GM18858 (cell line): Measurements from ENCODE around the gene DDX39B.
"Not testable (repeated sequence)": the region's sequence is repeated elsewhere in the genome, so short reads cannot be mapped to it uniquely, and the experiment has no call there.

Experiments used
- ATAC-seq: cut with Tn5 transposase; IDR thresholded peaks from one replicate; pipeline ENCODE4 v1.9.1; 2021; ENCODE audit not compliant: unreplicated experiment

Gene DDX39B

DNA sequence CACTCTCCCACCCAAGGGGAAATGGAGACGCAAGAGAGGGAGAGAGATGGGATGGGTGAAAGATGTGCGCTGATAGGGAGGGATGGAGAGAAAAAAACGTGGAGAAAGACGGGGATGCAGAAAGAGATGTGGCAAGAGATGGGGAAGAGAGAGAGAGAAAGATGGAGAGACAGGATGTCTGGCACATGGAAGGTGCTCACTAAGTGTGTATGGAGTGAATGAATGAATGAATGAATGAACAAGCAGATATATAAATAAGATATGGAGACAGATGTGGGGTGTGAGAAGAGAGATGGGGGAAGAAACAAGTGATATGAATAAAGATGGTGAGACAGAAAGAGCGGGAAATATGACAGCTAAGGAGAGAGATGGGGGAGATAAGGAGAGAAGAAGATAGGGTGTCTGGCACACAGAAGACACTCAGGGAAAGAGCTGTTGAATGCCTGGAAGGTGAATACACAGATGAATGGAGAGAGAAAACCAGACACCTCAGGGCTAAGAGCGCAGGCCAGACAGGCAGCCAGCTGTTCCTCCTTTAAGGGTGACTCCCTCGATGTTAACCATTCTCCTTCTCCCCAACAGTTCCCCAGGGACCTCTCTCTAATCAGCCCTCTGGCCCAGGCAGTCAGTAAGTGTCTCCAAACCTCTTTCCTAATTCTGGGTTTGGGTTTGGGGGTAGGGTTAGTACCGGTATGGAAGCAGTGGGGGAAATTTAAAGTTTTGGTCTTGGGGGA, 34.3 kb upstream of the DDX39B start:
- no peak for ATAC-seq

DNA sequence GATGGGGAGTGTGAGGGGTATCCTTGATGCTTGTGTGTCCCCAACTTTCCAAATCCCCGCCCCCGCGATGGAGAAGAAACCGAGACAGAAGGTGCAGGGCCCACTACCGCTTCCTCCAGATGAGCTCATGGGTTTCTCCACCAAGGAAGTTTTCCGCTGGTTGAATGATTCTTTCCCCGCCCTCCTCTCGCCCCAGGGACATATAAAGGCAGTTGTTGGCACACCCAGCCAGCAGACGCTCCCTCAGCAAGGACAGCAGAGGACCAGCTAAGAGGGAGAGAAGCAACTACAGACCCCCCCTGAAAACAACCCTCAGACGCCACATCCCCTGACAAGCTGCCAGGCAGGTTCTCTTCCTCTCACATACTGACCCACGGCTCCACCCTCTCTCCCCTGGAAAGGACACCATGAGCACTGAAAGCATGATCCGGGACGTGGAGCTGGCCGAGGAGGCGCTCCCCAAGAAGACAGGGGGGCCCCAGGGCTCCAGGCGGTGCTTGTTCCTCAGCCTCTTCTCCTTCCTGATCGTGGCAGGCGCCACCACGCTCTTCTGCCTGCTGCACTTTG, 33.6 kb upstream of the DDX39B start, which contains the start of gene TNF:
Gene TNF (plus strand): TSS at position 231 of the 567 bp plus-strand sequence. CDS start 177 bp downstream, at position 408.
- no peak for ATAC-seq

GRCh38 chr6:31574106-31575061, 32.6 kb upstream of the DDX39B start:
- no peak for ATAC-seq

DNA sequence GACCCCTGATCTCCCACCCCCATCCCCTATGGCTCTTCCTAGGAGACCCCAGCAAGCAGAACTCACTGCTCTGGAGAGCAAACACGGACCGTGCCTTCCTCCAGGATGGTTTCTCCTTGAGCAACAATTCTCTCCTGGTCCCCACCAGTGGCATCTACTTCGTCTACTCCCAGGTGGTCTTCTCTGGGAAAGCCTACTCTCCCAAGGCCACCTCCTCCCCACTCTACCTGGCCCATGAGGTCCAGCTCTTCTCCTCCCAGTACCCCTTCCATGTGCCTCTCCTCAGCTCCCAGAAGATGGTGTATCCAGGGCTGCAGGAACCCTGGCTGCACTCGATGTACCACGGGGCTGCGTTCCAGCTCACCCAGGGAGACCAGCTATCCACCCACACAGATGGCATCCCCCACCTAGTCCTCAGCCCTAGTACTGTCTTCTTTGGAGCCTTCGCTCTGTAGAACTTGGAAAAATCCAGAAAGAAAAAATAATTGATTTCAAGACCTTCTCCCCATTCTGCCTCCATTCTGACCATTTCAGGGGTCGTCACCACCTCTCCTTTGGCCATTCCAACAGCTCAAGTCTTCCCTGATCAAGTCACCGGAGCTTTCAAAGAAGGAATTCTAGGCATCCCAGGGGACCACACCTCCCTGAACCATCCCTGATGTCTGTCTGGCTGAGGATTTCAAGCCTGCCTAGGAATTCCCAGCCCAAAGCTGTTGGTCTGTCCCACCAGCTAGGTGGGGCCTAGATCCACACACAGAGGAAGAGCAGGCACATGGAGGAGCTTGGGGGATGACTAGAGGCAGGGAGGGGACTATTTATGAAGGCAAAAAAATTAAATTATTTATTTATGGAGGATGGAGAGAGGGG, 31.7 kb upstream of the DDX39B start:
- ATAC-seq = no peak

DNA sequence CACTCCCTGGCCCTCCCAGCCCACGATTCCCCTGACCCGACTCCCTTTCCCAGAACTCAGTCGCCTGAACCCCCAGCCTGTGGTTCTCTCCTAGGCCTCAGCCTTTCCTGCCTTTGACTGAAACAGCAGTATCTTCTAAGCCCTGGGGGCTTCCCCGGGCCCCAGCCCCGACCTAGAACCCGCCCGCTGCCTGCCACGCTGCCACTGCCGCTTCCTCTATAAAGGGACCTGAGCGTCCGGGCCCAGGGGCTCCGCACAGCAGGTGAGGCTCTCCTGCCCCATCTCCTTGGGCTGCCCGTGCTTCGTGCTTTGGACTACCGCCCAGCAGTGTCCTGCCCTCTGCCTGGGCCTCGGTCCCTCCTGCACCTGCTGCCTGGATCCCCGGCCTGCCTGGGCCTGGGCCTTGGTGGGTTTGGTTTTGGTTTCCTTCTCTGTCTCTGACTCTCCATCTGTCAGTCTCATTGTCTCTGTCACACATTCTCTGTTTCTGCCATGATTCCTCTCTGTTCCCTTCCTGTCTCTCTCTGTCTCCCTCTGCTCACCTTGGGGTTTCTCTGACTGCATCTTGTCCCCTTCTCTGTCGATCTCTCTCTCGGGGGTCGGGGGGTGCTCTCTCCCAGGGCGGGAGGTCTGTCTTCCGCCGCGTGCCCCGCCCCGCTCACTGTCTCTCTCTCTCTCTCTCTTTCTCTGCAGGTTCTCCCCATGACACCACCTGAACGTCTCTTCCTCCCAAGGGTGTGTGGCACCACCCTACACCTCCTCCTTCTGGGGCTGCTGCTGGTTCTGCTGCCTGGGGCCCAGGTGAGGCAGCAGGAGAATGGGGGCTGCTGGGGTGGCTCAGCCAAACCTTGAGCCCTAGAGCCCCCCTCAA, 30.5 kb upstream of the DDX39B start, which contains the start of gene LTA:
Gene LTA (plus strand): TSS at position 249 of the 871 bp plus-strand sequence. CDS start 454 bp downstream, at position 703.
- no peak for ATAC-seq

- ATAC-seq = no peak
Measured at GRCh38 chr6:31569861-31570536, 28.2 kb upstream of the DDX39B start.

GRCh38 chr6:31568537-31568961, 26.7 kb upstream of the DDX39B start:
- peak; percentile 51 for ATAC-seq

DNA sequence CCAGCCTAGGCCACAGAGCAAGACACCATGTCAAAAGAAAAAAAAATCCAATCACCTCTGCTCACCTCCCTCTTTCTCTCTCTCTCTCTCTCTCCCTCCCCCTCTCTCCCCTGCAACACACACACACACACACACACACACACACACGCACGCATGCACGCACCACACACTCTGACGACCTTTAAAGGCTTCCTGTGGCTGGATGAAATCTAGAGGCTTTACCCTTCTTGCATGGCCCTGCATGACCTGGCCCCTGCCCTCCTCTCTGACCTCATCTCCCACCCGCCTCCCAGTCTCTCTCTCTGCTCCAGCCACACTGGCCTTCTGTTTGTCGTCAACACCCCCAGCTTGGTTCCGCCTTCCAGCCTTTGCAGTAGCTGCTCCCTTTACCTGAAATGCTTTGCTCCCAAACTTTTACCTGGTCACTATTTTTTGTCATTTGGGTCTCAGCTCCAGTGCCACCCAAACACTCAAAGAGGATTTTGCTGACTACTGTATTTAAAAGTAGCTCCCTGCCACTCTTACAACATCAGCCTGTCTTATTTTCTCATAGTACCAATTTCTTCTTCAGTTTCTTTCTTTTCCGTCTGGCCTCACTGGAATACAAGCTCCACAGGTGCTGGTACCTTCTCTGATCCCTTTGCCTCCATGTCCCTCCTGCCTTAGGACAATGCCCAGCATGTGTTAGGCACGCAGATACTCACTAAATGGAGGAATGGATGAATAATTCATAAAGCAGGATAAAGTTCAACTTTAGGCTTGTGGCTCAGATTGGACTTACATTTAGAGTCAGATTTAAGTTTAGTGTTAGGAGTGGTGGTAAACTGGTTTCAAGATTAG, 25.9 kb upstream of the DDX39B start:
- no peak for ATAC-seq

GRCh38 chr6:31560697-31561058, 18.9 kb upstream of the DDX39B start:
- ATAC-seq = no peak

GRCh38 chr6:31559958-31560696, 18.3 kb upstream of the DDX39B start:
- ATAC-seq = peak; percentile 52

GRCh38 chr6:31559606-31559957, 17.8 kb upstream of the DDX39B start:
- ATAC-seq = no peak

DNA sequence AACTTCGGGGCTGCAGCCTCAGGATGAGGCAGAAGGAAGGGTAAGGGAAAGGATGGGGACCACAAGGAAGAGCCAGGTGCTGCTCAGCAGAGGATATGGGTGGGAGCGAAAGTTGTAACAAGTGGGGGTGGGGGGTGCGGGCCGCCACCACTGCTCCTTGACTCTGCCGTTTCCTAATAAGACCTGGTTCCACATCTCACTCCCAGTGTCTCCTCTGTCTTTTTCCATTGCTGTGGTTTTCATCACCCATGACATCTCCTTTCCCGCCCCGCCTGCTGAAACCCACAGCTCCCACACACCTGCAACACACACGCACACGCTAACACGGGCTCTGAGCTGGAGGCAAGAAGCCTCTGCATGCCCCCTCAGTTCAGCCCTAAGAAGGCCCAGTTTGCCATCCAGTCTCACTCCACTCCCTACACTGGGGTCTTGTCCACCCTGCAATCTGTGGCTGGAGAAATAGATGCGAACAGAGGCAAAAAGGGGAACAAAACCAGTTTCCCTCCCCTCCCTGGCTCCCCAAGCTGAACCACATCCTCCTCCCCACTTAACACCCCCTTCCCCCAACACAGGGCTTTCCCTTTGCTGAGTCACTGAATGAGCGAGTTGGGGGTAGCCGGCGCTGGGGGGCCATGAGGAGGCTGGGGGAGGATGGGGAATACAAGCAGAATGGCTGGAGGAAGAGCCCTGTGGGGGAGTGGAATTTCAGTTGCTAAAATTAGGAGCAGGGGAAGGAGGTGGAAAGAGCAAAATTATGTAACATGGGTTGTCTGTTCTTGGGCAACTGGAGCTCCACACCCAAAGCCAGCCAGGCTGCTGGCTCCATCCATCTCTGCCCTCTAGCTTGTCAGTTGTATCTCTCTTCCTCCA, 17.1 kb upstream of the DDX39B start:
- no peak for ATAC-seq

GRCh38 chr6:31558318-31558625, 16.5 kb upstream of the DDX39B start:
- ATAC-seq = no peak

- ATAC-seq = no peak
Measured at GRCh38 chr6:31557443-31558317, 15.9 kb upstream of the DDX39B start.

- no peak for ATAC-seq
Measured at GRCh38 chr6:31556307-31556706, 14.5 kb upstream of the DDX39B start.

DNA sequence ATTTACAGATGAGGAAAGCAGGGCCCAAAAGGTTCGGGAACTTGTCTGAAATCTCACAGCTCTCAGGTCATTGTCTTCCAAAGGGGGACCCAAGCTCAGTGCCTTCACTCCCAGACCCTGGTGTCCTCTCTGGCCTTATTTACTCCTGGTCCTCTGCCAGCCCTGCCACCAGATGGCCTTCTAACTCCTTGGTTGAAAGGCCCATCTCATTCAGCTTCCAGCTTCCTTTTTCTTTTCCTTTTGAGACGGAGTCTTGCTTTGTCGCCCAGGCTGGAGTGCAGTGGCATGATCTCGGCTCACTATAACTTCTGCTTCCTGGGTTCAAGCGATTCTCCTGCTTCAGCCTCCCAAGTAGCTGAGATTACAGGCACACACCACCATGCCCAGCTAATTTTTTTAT, 9.6 kb upstream of the DDX39B start:
- ATAC-seq = not testable (repeated sequence)
